ENCODE results near the gene PPFIA4. TPM values are rescaled to one million over a fixed set of nuclear protein-coding genes. Genes with fewer than 3 reads are reported as not detected.
A peak's percentile ranks its signal among the peaks of the same experiment; 100 is the strongest.

Gene PPFIA4
- total and polyA plus RNA-seq, 11 donors: 11.2 to 50.3 (median 35.5) TPM

GRCh38 chr1:203058676-203058935, 32.3 kb downstream of the PPFIA4 start:
- DNase-seq: no peak
- H3K4me1 ChIP-seq: peaks cover 0 to 33% (median 9%) of the 10 kb centered on the region in 12 donors
- intact Hi-C loops (cut with DNase I): no loop called here
- H3K9me3 ChIP-seq: no peaks in the 10 kb centered on the region
- no peak overlapping the region for H3K4me3 ChIP-seq
- WGBS, 4 donors: 83 to 100% (median 96%) methylated on average over 1 of the region's 1 CpG
- no peak for TF ChIP-seq POLR2A (IDR thresholded peaks at IDR 0.05)
- TF ChIP-seq, protein P1, sequence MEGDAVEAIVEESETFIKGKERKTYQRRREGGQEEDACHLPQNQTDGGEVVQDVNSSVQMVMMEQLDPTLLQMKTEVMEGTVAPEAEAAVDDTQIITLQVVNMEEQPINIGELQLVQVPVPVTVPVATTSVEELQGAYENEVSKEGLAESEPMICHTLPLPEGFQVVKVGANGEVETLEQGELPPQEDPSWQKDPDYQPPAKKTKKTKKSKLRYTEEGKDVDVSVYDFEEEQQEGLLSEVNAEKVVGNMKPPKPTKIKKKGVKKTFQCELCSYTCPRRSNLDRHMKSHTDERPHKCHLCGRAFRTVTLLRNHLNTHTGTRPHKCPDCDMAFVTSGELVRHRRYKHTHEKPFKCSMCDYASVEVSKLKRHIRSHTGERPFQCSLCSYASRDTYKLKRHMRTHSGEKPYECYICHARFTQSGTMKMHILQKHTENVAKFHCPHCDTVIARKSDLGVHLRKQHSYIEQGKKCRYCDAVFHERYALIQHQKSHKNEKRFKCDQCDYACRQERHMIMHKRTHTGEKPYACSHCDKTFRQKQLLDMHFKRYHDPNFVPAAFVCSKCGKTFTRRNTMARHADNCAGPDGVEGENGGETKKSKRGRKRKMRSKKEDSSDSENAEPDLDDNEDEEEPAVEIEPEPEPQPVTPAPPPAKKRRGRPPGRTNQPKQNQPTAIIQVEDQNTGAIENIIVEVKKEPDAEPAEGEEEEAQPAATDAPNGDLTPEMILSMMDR (IDR thresholded peaks at IDR 0.05): no peak
- H3K36me3 ChIP-seq: peaks cover 0 to 23% (median 0%) of the 10 kb centered on the region in 9 donors
- ATAC-seq: no peak
- no peak overlapping the region for H3K27ac ChIP-seq
- no peaks in the 10 kb centered on the region for H3K27me3 ChIP-seq

GRCh38 chr1:203059485-203059884, 33.2 kb downstream of the PPFIA4 start:
- Histone ChIP-seq H3K27me3 (no peaks in the 10 kb centered on the region), H3K27ac (no peak overlapping the region), H3K4me1 (peaks cover 0 to 33% (median 9%) of the 10 kb centered on the region in 12 donors), H3K36me3 (peaks cover 0 to 29% (median 0%) of the 10 kb centered on the region in 9 donors), H3K9me3 (no peaks in the 10 kb centered on the region), H3K4me3 (no peak overlapping the region)
- DNase-seq (no peak), ATAC-seq (no peak)
- intact Hi-C loops (cut with DNase I): no loop called here
- WGBS, 4 donors: 73 to 89% (median 86%) methylated on average over 2 of the region's 2 CpGs
- TF ChIP-seq, protein P1 (IDR thresholded peaks at IDR 0.05): no peak
- TF ChIP-seq POLR2A (IDR thresholded peaks at IDR 0.05): no peak

DNA sequence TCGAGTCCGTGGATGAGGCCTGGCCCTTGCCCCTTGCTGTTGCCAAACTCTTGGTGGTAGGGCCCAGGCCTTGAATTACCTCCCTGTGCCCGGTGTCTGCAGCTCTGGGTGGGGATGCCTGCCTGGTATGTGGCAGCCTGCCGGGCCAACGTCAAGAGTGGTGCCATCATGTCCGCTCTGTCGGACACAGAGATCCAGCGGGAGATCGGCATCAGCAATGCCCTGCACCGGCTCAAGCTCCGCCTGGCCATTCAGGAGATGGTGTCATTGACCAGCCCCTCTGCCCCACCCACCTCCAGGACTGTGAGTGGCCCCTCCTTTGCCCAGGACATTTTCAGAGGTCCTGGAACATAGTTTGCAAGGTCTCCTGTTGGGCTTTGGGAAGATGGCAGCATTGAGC, 33.8 kb downstream of the PPFIA4 start:
- Histone ChIP-seq H3K9me3 (no peaks in the 10 kb centered on the region), H3K27me3 (no peaks in the 10 kb centered on the region), H3K36me3 (peaks cover 0 to 26% (median 0%) of the 10 kb centered on the region in 9 donors), H3K4me3 (no peak overlapping the region), H3K27ac (no peak overlapping the region), H3K4me1 (peaks cover 0 to 33% (median 9%) of the 10 kb centered on the region in 12 donors)
- DNase-seq (peak in 1 of 5 donors; percentile 37), ATAC-seq (no peak)
- intact Hi-C loops (cut with DNase I): no loop called here
- no peak for TF ChIP-seq POLR2A (IDR thresholded peaks at IDR 0.05)
- TF ChIP-seq, protein P1 (IDR thresholded peaks at IDR 0.05): no peak
- whole genome bisulfite sequencing, 4 donors: 95 to 98% (median 96%) methylated on average over 2 to 11 of the region's 11 CpGs

GRCh38 chr1:203063287-203063686, 37.0 kb downstream of the PPFIA4 start:
- H3K4me3 ChIP-seq: no peak overlapping the region
- TF ChIP-seq, protein P1 (IDR thresholded peaks at IDR 0.05): no peak
- TF ChIP-seq POLR2A (IDR thresholded peaks at IDR 0.05): no peak
- no peak overlapping the region for H3K27ac ChIP-seq
- DNase-seq (peak in 1 of 5 donors; percentile 9), ATAC-seq (no peak)
- H3K9me3 ChIP-seq: no peaks in the 10 kb centered on the region
- no peaks in the 10 kb centered on the region for H3K27me3 ChIP-seq
- H3K36me3 ChIP-seq: peaks cover 0 to 21% (median 0%) of the 10 kb centered on the region in 9 donors
- peaks cover 0 to 27% (median 9%) of the 10 kb centered on the region in 12 donors for H3K4me1 ChIP-seq
- intact Hi-C loops (cut with DNase I): no loop called here
- 67 to 80% (median 71%) methylated on average over 8 of the region's 8 CpGs for WGBS, 4 donors
